ENCODE results near the gene LYPLA2.
A peak's percentile ranks its signal among the peaks of the same experiment; 100 is the strongest.

LYPLA2 gene

DNA sequence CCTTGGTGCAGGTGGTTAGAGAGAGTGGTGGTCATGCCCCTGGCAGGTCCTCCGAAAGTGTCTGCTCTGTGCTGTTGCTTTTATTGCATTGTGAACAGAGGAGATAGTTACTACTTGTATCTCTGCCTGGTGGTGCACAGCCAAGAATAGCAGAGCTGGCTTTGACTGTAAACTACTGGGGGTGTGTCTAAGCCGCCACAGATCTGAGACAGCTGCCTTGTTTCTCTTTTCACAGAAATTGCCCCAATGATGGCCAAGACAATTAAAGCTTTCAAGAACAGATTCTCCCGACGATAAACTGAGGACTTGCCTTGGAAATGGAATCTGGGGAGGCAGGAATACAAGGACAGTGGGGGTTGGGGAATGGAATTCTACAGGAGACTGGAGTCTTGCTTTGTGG lies 31.7 kb upstream of the LYPLA2 start:
- TF ChIP-seq CTCF (IDR thresholded peaks at IDR 0.05; ENCODE audit: low read depth, low read length) = no peak
- DNase-seq (ENCODE audit: low read depth in 2 of 2) = peak in 1 of 2 donors; percentile 34

DNA sequence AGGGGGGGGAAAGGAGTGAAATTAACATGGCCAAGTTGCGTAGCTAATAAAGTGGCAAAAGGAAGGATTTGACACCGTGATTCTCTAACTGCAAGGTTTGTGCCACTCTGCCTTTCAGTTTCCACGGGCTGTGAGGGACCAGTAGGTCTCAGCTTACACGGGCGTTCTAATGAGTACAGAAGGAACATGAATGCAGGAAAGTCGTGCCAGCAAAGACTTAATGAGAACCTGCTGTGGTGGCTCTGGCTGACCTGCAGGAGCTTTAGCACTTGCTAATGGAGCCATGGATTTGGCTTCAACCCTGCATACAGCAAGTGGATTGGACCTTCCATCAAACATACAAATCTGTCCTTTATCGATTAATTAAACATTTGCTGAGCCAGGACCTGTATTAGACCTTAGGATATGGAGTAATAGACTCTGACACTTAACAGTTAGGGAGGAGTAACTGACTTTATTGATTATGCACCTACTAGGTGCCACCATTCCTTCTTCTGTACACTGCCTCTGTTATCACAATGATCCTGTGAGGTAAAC lies 27.8 kb upstream of the LYPLA2 start:
- H3K4me3 ChIP-seq (replicated peaks in 1 of 2; ENCODE audit: low read depth in 2 of 2, low read length in 2 of 2) = no peak overlapping the region
- TF ChIP-seq CTCF (IDR thresholded peaks at IDR 0.05; ENCODE audit: low read depth, low read length) = no peak
- DNase-seq (ENCODE audit: low read depth in 2 of 2) = no peak

More for the DNA sequence above, 31.7 kb upstream of the LYPLA2 start:
- H3K4me3 ChIP-seq (replicated peaks in 1 of 2; ENCODE audit: low read depth in 2 of 2, low read length in 2 of 2) = no peak overlapping the region

DNA sequence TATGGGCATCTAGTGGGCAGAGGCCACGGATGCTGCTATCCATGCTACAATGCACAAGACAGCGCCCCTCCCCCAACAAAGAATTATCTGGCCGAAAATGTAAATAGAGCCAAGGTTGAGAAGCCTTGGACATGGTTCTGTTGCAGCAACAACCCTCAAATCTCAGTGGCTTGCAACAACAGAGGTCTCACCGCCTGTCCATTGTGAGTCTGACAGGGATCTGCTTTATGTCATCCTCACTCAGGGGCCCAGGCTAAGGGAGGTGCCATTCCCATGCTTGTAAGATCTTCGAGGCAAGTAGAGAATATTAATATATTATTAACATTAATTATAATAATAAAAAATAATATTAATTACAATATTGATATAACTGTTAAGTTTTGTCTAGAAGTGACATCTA lies 22.2 kb upstream of the LYPLA2 start:
- H3K4me3 ChIP-seq (replicated peaks in 1 of 2; ENCODE audit: low read depth in 2 of 2, low read length in 2 of 2) = no peak overlapping the region
- no peak for TF ChIP-seq CTCF (IDR thresholded peaks at IDR 0.05; ENCODE audit: low read depth, low read length)
- DNase-seq (ENCODE audit: low read depth in 2 of 2) = no peak

DNA sequence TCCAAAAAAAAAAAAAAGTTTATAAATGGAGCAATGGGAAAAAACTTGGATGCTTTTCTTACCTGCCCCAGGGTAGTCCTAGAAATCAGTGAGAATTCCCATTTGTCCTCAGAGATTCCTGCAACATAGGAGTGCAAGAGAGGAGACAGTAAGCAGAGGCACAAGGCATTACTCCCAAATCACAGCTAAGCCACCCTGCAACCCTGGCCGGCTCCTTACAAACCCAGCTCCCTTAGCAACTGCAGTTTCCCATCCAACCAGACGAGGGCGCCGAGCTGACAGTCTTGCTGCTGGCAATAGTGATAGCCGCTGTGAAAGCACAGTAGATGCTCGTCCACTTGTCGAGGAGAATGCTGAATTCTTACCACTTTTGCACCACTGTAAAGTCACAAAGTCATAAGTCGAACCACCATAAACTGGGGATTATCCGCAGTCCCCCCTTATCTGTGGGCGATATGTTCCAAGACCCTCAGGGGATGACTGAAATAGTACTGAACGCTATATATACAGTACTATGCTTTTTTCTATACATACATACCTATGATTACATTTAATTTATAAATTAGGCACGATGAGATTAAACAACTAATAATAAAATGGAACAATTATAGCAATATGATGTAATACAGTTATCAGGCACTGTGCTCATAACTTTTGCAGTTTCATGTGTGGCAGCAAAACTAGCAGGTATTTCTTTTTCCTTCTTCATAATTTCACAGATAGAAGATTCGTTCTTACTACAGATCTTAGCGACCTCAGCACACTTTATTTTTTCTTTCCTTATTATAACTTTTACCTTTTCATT lies 18.7 kb upstream of the LYPLA2 start:
- H3K4me3 ChIP-seq (replicated peaks in 1 of 2; ENCODE audit: low read depth in 2 of 2, low read length in 2 of 2) = no peak overlapping the region
- TF ChIP-seq CTCF (IDR thresholded peaks at IDR 0.05; ENCODE audit: low read depth, low read length) = peak; percentile 100
- peak; percentile 87 to 89 for DNase-seq (ENCODE audit: low read depth in 2 of 2)

GRCh38 chr1:23772854-23773242 lies 18.1 kb upstream of the LYPLA2 start:
- no peak for TF ChIP-seq CTCF (IDR thresholded peaks at IDR 0.05; ENCODE audit: low read depth, low read length)
- DNase-seq (ENCODE audit: low read depth in 2 of 2) = no peak
- no peak overlapping the region for H3K4me3 ChIP-seq (replicated peaks in 1 of 2; ENCODE audit: low read depth in 2 of 2, low read length in 2 of 2)

DNA sequence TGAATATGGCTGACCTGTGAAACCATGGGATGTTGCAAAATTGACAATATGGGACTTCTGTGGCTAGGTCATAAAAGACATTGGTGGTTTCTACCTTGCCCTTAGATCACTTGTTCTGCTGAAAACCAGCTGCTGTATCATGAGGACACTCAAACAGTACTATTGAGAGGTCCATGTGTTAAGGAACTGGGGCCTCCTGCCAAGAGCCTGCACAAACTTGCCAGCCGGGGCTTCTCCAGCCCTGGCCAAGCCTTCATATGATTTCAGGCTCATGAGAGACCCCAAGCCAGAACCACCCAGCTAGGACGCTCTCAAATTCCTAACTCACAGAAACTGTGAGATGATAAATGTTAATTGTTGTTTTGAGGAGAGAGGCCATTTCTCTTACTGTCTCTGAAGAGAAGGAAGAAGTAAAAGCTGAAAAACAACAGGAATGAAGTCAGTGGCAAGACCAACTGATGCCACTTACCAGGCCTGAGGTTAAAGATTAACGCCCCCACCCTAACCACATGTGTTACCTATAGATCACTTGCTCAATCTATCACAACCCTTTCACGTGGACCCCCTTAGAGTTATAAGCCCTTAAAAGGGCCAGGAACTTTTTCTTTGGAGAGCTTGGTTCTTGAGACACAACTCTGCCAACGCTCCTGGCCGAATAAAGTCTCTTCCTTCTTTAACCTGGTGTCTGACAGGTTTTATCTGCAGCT lies 16.6 kb upstream of the LYPLA2 start:
- TF ChIP-seq CTCF (IDR thresholded peaks at IDR 0.05; ENCODE audit: low read depth, low read length) = no peak
- DNase-seq (ENCODE audit: low read depth in 2 of 2) = no peak
- H3K4me3 ChIP-seq (replicated peaks in 1 of 2; ENCODE audit: low read depth in 2 of 2, low read length in 2 of 2) = no peak overlapping the region

Measured in cardiac fibroblast (primary cell).